SK-N-MC (cell line): ENCODE measurements around the gene HES4.

Experiments
- EZH2 ChIP-seq: fragments of 200-600 bp; sonication (generic); IDR thresholded peaks from one replicate; pipeline ENCODE4 v1.6.1; 2017; ENCODE audit warnings: antibody characterized with exemption
- POLR2AphosphoS5 ChIP-seq: IDR thresholded peaks from 2 replicates; pipeline ENCODE4 v1.6.1; 2012; ENCODE audit warnings: mild to moderate bottlenecking, low read depth, low read length, borderline replicate concordance

- TF ChIP-seq EZH2 = no peak
- TF ChIP-seq POLR2AphosphoS5 = no peak
Observed at GRCh38 chr1:980602-981395, 19.1 kb downstream of the HES4 start.
